DMS 273 (cell line): ENCODE data around the gene XPR1.
"Not testable (repeated sequence)": the region's sequence is repeated elsewhere in the genome, so short reads cannot be mapped to it uniquely, and the experiment has no call there.

Experiments used
- DNase-seq: peaks from one replicate; lab custom pipeline; 2025; ENCODE audit not compliant: unreplicated experiment; lab: John Stamatoyannopoulos, UW

The XPR1 gene

DNA sequence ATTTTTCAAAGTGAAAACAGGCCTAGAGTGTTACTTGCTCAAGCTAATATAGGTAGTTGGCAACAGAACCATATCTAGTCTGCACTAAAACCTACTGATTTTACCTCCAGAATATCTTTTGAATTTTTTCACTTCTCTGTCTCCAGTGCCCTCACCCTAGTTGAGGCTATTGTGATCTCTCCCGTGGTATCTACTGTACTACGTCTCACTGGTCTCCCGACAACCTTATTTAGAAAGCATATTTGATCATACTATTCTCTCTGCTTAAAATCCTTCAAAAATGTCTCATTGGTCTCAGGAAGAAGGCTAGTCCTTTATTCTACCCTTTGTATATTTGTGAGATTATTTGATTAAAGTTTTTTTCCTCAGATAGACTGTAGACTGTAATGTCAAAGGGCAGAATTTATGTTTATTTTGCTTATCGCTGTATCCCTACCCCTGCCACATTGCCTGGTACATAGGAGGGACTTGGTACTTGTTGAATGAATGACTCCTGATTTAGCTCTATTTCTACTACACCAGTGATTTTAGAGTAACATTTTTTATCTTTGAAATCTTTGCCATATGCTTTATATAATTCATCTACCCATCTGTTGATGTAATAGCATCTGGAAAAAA lies 145.4 kb downstream of the XPR1 start:
- DNase-seq = peak; percentile 42

DNA sequence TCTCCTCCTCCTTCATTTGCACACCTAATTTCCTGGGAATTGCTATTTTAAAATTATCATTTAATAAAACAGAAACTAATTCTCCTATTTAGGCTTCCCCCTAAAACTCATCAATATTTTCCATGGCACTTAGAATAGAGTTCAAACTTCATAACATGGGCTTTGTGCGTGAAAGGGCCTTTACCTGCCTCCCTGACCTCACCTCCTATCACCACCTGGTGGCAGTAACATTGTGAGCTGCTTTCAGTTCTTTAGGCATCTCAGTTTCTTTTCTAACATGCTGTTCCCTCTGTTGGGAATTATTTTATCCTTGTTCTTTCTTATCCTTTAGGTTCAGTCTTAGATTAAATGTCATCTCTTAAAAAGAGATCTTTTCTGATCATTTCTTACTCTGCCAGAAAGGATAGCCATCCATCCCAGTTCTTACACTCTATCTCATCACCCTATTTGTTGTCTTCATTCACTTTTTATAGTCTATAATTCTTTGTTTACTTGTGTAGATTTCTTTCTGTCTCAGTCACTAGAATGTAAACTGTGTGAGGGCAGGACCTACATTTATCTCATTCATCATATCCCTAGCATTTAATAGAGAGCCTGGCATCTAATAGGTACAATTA lies 147.1 kb downstream of the XPR1 start:
- DNase-seq = peak; percentile 41

DNA sequence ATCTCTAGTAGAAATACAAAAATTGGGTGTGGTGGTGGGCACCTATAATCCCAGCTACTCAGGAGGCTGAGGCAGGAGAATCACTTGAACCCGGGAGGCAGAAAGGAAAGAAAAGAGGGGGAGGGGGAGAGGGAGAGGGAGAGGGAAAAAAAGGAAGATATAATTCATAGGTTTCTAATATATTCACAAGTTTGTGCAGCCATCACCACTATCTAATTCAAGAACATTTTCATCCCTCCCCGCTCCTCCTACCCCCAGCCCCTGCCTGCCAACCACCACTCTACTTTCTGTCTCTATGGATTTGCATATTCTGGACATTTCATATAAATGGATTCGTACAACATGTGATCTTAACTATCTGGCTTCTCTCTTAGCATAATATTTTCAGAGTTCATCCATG lies 147.8 kb downstream of the XPR1 start:
- no peak for DNase-seq

DNA sequence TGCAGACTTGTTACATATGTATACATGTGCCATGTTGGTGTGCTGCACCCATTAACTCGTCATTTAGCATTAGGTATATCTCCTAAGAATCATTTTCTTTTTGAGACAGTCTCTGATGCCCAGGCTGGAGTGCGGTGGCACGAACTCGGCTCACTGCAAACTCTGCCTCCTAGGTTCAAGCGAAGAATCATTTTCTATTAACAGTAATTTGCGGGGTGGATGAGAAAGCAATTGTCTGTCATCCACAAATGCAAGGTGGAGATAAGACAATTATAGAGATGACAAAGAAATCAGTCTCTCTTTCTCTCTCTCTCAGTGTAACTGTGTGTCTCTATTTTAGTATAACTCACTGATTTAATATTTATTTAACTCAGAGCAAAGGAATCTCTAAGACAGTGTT lies 149.9 kb downstream of the XPR1 start:
- no peak for DNase-seq

DNA sequence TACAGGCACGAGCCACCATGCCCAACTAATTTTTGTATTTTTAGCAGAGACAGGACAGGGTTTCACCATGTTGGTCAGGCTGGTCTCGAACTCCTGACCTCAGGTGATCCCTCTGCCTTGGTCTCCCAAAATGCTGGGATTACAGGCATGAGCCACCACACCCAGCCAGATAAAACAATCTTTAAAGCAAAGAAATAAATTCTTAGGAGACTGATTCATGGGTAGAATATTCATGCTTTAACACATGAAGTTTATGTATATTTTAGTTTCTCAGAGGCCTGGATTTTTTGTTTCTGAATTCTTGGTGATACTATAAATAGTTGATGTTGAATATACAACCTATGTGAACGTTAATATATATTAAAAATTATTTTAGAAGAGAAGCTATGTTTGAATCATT lies 153.5 kb downstream of the XPR1 start:
- DNase-seq = no peak

DNA sequence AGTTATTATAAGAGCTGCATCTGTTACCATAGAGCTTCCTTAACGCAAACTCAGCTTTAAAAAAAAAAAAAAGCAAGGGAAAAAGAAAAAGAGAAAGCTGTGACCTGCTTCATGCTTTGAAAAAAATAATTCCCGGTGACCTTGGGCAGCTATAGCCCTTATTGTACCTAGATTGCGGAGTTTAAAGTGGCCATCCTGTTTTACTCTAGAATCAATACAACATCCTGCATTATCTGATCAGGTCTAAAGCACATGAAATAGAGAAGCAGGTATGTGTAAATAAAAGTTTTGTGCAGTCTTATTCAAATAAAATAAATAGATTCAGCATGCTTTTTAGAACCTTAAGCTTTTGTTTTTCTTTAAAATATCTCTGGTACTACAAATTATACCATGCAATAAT lies 154.1 kb downstream of the XPR1 start:
- DNase-seq = no peak

DNA sequence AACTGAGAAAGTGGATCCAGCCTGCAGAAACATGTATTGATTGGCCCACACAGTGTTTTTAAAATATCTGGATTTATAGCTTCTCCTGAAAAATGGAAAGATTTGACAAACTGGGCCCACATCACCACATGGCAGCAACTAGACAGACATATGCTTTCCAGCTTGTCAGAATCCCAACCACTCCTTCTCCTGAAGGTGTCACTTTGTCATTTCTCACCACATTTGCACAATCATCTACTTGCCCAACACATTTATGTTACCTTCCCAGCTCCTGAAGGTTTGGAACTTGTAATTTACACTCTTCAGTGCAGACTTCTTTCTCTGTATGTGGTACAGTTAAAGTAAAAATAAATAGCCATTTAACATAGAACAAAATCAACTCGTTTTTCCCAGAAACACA lies 154.8 kb downstream of the XPR1 start:
- DNase-seq = peak; percentile 5

DNA sequence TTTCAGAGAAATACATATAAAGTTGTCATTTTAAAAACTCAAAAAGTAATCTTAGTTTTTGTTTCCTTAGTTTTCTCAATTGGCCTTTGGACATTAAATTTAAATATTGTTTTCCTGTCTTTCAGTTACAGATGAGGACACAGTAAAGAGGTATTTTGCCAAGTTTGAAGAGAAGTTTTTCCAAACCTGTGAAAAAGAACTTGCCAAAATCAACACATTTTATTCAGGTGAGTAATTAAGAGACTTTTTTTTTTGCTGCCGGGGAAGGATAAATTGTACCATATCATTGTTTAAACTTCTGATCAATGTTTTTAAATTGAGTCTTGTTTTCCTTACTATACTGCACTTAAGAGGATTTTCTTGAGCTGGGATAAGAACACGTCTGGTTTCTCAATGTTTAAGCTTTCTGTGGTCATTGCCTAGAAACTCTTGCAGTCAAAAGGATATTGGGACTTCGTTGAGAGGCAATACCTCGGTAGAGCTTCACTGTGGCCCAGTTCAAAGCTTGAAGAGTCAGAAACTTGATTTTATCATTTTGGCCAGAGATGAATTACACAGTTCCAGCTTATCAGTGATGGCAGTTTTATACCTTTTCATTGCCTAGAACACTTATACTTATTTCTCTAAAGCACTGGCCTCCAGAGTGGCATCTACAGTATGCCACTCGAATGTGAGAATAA lies 155.9 kb downstream of the XPR1 start:
- DNase-seq = no peak

DNA sequence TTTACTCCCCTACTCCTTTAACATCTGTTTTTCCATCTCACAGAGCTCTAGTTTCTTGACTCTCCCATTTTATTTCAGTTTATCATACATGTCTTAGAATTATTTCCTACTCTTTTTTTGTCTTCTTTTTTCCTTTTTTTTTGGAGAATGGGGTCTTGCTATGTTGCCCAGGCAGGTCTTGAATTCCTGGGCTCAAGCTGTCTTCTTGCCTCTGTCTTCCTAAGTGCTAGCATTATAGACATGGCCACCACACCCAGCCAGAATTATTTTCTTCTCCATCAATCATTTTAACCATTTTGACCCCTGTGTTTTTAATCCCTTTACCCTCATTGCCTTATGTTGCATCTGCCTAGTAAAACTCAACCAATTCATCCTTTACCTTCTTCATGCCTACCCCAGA lies 157.6 kb downstream of the XPR1 start:
- DNase-seq = no peak

DNA sequence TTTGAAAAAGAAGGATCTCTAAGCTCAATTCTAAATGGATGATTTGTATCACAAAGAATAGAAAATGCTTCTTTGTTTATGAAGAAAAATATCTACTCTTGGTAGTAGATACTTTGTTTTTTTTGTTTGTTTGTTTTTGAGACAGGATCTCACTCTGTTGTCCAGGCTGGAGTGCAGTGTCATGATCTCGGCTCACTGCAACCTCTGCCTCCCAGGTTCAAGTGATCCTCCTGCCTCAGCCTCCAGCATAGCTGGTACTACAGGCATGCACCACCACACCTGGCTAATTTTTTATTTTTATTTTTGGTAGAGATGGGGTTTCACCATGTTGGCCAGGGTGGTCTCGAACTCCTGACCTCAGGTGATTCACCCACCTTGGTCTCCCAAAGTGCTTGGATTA lies 159.3 kb downstream of the XPR1 start:
- DNase-seq = not testable (repeated sequence)

DNA sequence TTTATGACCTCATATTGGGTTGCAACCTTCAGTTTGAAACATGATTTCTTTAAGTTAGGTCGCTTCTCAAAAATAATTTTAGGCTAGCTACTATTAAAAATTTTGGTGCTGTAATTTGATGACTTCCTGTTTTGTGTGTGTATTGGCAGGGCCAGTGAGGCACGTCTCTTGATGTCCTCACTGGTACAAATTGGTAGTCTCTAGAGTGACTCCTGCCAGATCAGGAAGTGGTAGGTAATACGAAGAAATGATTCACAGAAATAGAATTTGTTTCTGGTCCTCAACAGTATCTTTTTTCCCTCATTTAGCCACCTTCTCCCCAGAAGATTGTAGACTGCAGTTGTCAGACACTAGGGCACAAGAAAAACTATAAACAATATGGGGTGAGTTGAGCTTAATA lies 160.0 kb downstream of the XPR1 start:
- DNase-seq = no peak

DNA sequence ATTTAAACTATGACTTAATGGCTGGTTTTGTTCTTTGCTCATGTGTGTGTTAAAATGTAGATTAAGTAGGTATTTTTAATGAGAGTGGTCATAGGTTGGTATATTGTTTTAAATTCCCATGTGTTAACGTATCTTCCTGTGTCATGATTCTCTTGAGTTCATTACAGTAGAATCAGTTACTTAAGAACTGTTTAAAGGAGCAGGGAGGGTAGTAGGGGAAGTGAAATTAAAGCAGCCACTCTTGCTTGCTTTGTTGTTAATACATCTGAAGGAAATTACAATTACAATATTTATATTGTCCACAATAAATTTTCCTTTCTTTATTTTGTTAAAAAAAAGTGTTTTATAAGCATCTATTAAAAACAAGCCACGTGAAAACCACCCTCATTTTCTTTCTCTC lies 161.6 kb downstream of the XPR1 start:
- no peak for DNase-seq

DNA sequence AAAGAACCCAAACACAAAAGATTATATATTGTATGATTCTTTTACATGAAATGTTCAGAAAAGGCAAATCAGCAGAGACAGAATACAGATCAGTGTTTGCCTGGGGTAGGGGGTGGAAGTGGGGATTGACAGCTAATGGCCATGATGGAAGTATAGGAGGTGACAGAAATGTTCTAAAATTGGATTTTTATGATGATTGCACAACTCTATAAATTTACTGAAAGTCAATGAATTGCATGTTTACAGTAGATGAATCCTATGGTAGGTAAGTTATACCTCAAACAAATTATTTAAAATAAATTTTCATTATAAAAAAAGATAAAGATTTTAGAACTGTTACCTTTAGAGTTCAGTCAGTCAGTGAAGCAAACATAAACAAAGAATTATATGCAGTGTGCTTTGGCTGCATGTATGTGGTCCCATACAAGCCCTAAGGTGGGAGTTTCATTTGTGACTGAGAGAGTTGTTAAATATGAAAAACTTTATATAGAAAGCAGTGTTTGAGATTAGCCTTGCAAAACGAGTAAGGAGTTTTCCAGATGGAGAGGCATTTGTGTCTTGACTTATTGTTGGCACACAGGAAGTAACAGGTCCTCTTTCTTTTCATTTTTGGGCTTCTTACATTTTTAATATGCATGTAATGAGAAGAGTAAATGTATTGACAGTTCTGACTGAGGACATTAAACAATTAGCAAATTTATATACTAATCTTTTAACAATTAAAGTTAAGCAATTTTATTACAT lies 165.2 kb downstream of the XPR1 start:
- no peak for DNase-seq

DNA sequence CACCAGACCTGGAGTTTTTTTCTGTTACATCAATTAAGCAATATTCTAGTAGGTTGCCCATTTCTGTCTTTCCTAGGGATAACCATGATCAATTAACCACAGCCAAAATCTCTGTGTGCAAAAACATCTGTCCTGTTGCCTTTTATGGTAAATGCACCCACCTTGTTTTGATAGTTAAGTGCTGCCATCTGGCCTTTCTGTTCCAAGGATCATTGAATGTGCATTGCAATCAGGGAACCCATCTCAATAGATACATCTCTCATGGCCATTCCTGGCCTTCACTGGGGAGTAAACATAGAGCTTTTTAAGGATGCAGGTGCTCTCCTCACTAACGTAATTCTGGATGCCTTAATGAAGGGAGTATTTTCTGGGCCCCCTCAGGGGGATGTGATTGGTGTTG lies 169.1 kb downstream of the XPR1 start:
- DNase-seq = peak; percentile 89

DNA sequence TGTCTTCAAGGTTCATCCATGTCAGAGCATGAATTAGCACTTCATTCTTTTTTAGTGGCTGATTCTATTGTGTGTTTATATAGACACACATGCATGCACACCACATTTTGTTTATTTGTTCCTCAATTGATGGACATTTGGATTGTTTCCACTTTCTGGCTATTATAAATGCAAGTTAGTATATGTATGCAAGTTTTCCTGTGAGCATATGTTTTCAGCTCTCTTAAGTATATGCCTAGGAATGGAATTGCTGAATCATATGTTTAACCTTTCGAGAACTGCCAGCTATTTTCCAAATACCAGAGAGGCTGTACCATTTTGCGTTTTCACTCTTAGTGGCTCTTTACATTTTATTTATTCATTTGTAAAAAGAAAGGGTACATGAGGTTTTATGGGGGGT lies 171.0 kb downstream of the XPR1 start:
- DNase-seq = no peak

DNA sequence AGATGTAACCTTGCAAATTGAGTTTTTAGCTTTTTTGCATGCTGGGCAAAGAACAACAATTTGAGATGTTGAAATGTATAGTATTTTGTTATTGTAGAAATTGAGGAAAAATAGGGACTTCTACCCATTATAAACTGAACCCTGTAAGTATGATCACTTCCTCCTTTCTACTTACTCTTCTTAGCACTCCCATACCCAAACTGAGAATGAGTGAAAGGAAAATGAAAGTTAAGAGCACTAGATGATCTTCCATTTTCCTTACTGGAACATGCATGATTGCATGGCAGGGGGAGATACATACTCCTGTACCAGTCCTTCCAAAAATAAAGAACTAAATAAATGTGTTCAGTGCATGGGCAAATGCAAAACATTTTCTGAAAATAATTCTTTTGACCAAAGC lies 173.5 kb downstream of the XPR1 start:
- no peak for DNase-seq

DNA sequence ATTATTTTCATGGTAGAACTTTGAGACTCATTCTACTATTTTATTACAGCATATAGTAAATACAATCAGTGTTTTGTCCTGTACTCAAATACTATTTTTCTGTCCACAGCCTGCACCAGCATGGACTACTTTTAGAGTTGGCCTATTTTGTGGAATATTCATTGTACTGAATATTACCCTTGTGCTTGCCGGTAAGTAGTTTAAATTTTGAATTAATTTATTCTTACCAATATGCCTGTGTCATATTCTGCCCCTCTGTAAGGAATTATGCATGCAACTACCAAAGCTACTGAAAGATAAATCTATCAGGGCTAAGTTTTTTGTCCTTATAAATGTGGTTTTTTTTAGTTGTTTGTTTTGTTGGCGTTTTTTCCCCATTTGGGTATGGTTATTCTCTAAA lies 179.5 kb downstream of the XPR1 start:
- DNase-seq = no peak

DNA sequence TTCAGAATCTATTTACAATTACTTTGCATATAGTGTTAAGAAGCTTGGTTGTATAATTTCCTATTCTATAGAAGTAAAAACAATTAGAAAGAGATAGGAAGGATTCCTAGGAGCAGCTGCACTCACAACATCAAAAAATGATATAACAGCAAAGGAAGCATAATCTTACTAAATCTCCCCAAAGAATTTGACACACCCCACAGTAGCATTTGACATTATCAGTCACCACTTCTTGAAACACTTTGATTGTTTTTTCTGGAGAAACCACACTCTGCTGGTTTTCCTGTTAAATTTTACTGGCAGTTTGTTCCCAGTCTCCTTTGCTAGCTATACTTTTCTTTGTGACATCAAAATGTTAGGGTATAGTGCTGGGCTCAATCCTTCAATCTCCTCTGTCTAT lies 180.1 kb downstream of the XPR1 start:
- DNase-seq = no peak

DNA sequence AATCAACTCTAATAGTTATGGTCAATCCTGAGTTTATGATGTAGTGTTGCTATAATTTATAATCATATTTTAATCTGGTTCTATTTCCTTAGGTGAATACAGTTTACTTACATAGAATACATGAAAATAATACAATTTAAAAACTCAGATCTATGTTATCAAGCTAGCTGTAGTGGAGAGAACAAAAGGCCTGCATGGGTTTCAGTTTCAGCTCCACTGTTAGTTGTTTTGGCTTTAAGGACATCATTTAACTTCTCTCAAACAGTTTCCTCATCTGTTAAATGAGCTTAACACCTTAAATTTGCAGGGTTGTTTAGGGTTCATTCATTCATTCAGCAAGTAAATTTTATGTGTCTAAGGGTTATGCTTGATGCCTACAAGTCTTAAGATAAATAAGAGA lies 182.4 kb downstream of the XPR1 start:
- DNase-seq = no peak

DNA sequence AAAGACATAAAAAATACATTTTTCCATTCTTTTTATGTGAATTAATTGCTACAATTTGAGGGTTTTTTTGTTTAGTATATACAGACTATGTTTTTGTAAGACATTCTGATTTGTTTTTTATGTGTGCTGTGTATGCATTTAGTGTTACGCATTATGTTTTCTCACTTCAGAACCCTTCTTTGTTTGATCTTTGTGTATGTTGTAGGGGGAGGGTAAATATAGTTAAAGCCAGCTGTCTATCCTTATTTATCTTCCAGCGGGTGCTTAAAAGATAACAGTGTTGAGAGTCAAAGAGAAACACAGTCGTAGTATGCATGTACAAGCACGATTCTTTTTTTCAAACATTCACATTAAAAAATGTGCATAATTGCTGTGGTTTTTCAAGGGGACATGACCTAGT lies 183.4 kb downstream of the XPR1 start:
- no peak for DNase-seq

DNA sequence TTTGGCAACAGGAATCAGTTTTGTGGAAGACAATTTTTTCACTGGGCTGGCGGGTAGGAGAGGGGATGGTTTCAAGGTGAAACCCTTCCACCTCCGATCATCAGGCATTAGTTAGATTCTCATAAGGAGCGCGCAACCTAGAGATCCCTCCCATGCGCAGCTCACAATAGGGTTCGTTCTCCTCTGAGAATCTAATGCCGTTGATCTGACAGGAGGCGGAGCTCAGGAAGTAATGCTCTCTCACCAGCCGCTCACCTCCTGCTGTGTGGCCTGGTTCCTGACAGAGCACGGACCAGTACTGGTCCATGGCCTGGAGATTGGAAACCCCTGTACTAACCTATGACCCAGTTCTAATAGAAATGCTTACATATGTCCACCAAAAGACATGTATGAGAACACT lies 184.3 kb downstream of the XPR1 start:
- no peak for DNase-seq

DNA sequence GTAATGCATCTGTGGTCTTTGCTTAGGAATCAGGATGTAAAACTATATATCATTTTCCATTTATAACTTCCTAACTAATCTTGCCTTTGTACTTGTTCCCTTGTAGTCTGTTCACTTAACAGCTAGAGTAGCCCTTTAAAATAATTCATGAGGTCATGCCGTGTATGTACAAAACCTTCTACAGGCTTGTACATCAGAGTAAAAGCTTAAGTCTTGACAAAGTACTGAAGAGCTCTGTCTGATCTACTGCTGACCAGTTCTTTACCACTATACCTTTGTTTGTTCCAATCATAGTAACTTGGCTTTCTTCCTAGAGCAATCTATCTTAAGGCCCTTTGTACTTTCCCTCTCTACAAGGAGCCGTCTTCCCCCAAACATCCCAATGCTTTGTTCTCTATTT lies 190.1 kb downstream of the XPR1 start:
- no peak for DNase-seq
